Colonic mucosa (tissue), 4 donors: Measurements from ENCODE around the gene ATAD3B. TPM values are rescaled to one million over a fixed set of nuclear protein-coding genes. Genes with fewer than 3 reads are reported as not detected.
"Not testable (repeated sequence)": the region's sequence is repeated elsewhere in the genome, so short reads cannot be mapped to it uniquely, and the experiment has no call there.

Experiments used
- DNase-seq: peaks from one replicate; pipeline ENCODE4 v3.0.0-alpha.2; 2020
- H3K27ac ChIP-seq: fragments of 200-600 bp; one replicate; pipeline ENCODE4 v1.8.0; 2021
- H3K27me3 ChIP-seq: fragments of 200-600 bp; one replicate; pipeline ENCODE4 v1.8.0; 2021
- H3K36me3 ChIP-seq: fragments of 200-600 bp; one replicate; pipeline ENCODE4 v1.8.0; 2021
- H3K4me1 ChIP-seq: fragments of 200-600 bp; one replicate; pipeline ENCODE4 v1.8.0; 2021; ENCODE audit warnings: mild to moderate bottlenecking
- H3K4me3 ChIP-seq: fragments of 200-600 bp; one replicate; pipeline ENCODE4 v1.8.0; 2021
- H3K9ac ChIP-seq, 2 donors: one replicate each; pipeline ENCODE4 v1.7.0; 2013; ENCODE audit warnings: control low read depth in 2 of 2, low read depth in 2 of 2, low read length in 2 of 2
- H3K9me3 ChIP-seq: fragments of 200-600 bp; one replicate; pipeline ENCODE4 v1.8.0; 2021
- CTCF ChIP-seq: fragments of 200-600 bp; IDR thresholded peaks from one replicate; pipeline ENCODE4 v1.8.0; 2022; ENCODE audit warnings: antibody characterized with exemption, mild to moderate bottlenecking
- intact Hi-C: fragments of 100-400 bp; cut with DNase I; formaldehyde crosslinking; loops from one replicate; pipeline ENCODE4 v1.14.1; 2022
- total RNA-seq, 2 donors: library from RNA; stranded (reverse); fragmentation: NEBNext Ultra II Directional in 1 of 2; extraction: Animal tissue kit (Norgen Biotek cat#: 25700) in 1 of 2; gene quantifications; one replicate each; pipeline ENCODE4 v1.2.1, GENCODE V29; 2021
- donor health status: healthy.
- donor health status: DM: no; HTN: no; CAD: no.
- donor health status: DM: no; HTN: no; CAD: no.

ATAD3B gene
- total RNA-seq, 2 donors from 2014 or later: 16.6 to 62.9 TPM

- Histone ChIP-seq H3K36me3 (no peaks in the 10 kb centered on the region), H3K27me3 (peaks cover 7% of the 10 kb centered on the region), H3K9me3 (no peaks in the 10 kb centered on the region), H3K4me3 (no peak overlapping the region), H3K4me1 (peaks cover 10% of the 10 kb centered on the region), H3K27ac (no peak overlapping the region), H3K9ac (no peak overlapping the region)
- TF ChIP-seq CTCF: no peak
- no peak for DNase-seq
- intact Hi-C loops: no loop called here
Observed at GRCh38 chr1:1428174-1428573, 43.4 kb upstream of the ATAD3B start.

GRCh38 chr1:1428967-1429366 is 42.6 kb upstream of the ATAD3B start:
- H3K9ac ChIP-seq, H3K36me3 ChIP-seq, H3K4me3 ChIP-seq, DNase-seq, intact Hi-C loops, H3K9me3 ChIP-seq, H3K27me3 ChIP-seq: not testable (repeated sequence)
- Histone ChIP-seq H3K4me1 (peaks cover 18% of the 10 kb centered on the region), H3K27ac (peak overlapping the region; percentile 96)

- H3K27ac ChIP-seq: peak overlapping the region; percentile 96
- TF ChIP-seq CTCF: no peak
- peaks cover 25% of the 10 kb centered on the region for H3K4me1 ChIP-seq
- no peak for DNase-seq
- peaks cover 7% of the 10 kb centered on the region for H3K27me3 ChIP-seq
- H3K9me3 ChIP-seq: no peaks in the 10 kb centered on the region
- H3K4me3 ChIP-seq: no peak overlapping the region
- no peaks in the 10 kb centered on the region for H3K36me3 ChIP-seq
- no peak overlapping the region for H3K9ac ChIP-seq
- intact Hi-C loops: no loop called here
Observed at GRCh38 chr1:1429671-1430073, 41.9 kb upstream of the ATAD3B start.

- H3K4me1 ChIP-seq: peaks cover 28% of the 10 kb centered on the region
Observed at GRCh38 chr1:1430114-1430982, 41.2 kb upstream of the ATAD3B start.

GRCh38 chr1:1430992-1431844 is 40.3 kb upstream of the ATAD3B start:
- Histone ChIP-seq H3K4me3 (no peak overlapping the region), H3K9ac (peak overlapping the region; percentile 64 to 84), H3K27ac (peak overlapping the region; percentile 96), H3K4me1 (peaks cover 28% of the 10 kb centered on the region), H3K27me3 (peaks cover 9% of the 10 kb centered on the region), H3K36me3 (no peaks in the 10 kb centered on the region), H3K9me3 (no peaks in the 10 kb centered on the region)
- no peak for DNase-seq
- intact Hi-C loops: no loop called here
- TF ChIP-seq CTCF: no peak

More at GRCh38 chr1:1430114-1430982, 41.2 kb upstream of the ATAD3B start:
- Histone ChIP-seq H3K9me3 (no peaks in the 10 kb centered on the region), H3K4me3 (no peak overlapping the region), H3K9ac (peak overlapping the region; percentile 23 to 57), H3K27me3 (peaks cover 7% of the 10 kb centered on the region), H3K27ac (peak overlapping the region; percentile 96), H3K36me3 (no peaks in the 10 kb centered on the region)
- peak; percentile 60 for DNase-seq
- intact Hi-C loops: no loop called here
- no peak for TF ChIP-seq CTCF
